ENCODE measurements around the gene BRSK1. TPM values are rescaled to one million over a fixed set of nuclear protein-coding genes. Genes with fewer than 3 reads are reported as not detected.

The BRSK1 gene
- polyA plus RNA-seq, 1 donor from 2014 or later, result 213 TPM

- Histone ChIP-seq H3K9me3 (ENCODE audit: low read length) (no peaks in the 10 kb centered on the region), H3K27ac (ENCODE audit: low read length) (no peak overlapping the region), H3K9ac (ENCODE audit: low read length) (no peak overlapping the region), H2AFZ (ENCODE audit: low read depth, low read length) (no peak overlapping the region), H3F3A (ENCODE audit: insufficient read depth, low read length, poor library complexity, severe bottlenecking) (no peaks in the 10 kb centered on the region), H3K4me3 (ENCODE audit: low read length) (peak overlapping the region; percentile 71), H3K4me2 (ENCODE audit: low read length) (no peak overlapping the region), H4K20me1 (ENCODE audit: insufficient read depth) (no peaks in the 10 kb centered on the region), H3K79me2 (replicated peaks; ENCODE audit: insufficient read depth, low read length) (no peaks in the 10 kb centered on the region), H3K27me3 (ENCODE audit: insufficient read depth, low read depth, low read length) (peaks cover 54% of the 10 kb centered on the region), H3K36me3 (ENCODE audit: insufficient read depth, low read length) (no peaks in the 10 kb centered on the region), H3K9me2 (ENCODE audit: insufficient read depth, low read length) (no peaks in the 10 kb centered on the region)
- TF ChIP-seq TAF1 (IDR thresholded peaks at IDR 0.05; ENCODE audit: low read depth), result no peak
Observed at GRCh38 chr19:55352549-55353145, 68.8 kb downstream of the BRSK1 start.

DNA sequence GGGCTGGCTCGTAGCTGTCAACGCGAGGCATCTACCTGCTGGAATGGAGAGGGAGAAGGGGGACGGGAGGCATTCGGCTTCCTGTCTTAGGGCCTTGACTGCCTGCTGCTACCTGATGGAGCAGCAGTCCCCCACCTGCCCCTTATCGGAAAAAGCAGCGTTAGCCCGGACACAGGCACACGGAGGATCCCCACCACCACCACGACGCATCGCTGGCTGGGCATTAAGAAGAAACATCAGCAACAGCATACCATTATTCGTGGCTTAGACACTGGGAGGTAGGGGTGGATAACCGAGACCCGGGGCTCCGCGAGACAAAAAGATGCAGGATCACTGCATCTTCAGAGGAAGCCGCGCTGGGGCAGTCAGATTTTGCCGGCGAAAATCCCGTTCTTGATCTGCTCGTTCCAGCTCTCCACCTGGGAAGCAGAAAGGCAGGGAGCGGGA lies 69.6 kb downstream of the BRSK1 start:
- Histone ChIP-seq H3K4me2 (ENCODE audit: low read length) (peak overlapping the region; percentile 81), H3K27me3 (ENCODE audit: insufficient read depth, low read depth, low read length) (peaks cover 54% of the 10 kb centered on the region), H2AFZ (ENCODE audit: low read depth, low read length) (no peak overlapping the region), H3F3A (ENCODE audit: insufficient read depth, low read length, poor library complexity, severe bottlenecking) (no peaks in the 10 kb centered on the region), H3K9me3 (ENCODE audit: low read length) (no peaks in the 10 kb centered on the region), H3K9me2 (ENCODE audit: insufficient read depth, low read length) (no peaks in the 10 kb centered on the region), H3K79me2 (replicated peaks; ENCODE audit: insufficient read depth, low read length) (no peaks in the 10 kb centered on the region), H3K4me3 (ENCODE audit: low read length) (peak overlapping the region; percentile 71), H3K27ac (ENCODE audit: low read length) (no peak overlapping the region), H3K36me3 (ENCODE audit: insufficient read depth, low read length) (no peaks in the 10 kb centered on the region), H4K20me1 (ENCODE audit: insufficient read depth) (no peaks in the 10 kb centered on the region), H3K9ac (ENCODE audit: low read length) (peak overlapping the region; percentile 41)
- TF ChIP-seq EP300 (conservative IDR thresholded peaks at IDR 0.05; ENCODE audit: poor library complexity, severe bottlenecking), result no peak
- peak; percentile 14 for TF ChIP-seq CTCF (IDR thresholded peaks at IDR 0.05; ENCODE audit: poor library complexity, severe bottlenecking)
- TF ChIP-seq POLR2AphosphoS5 (IDR thresholded peaks at IDR 0.05), result peak; percentile 4

GRCh38 chr19:55353803-55354697 lies 70.3 kb downstream of the BRSK1 start:
- Histone ChIP-seq H3K9me2 (ENCODE audit: insufficient read depth, low read length) (no peaks in the 10 kb centered on the region), H3K79me2 (replicated peaks; ENCODE audit: insufficient read depth, low read length) (no peaks in the 10 kb centered on the region), H3K36me3 (ENCODE audit: insufficient read depth, low read length) (no peaks in the 10 kb centered on the region), H3K4me2 (ENCODE audit: low read length) (peak overlapping the region; percentile 81), H3K27me3 (ENCODE audit: insufficient read depth, low read depth, low read length) (peaks cover 54% of the 10 kb centered on the region), H3K4me3 (ENCODE audit: low read length) (peak overlapping the region; percentile 71), H3F3A (ENCODE audit: insufficient read depth, low read length, poor library complexity, severe bottlenecking) (no peaks in the 10 kb centered on the region), H2AFZ (ENCODE audit: low read depth, low read length) (no peak overlapping the region), H3K27ac (ENCODE audit: low read length) (no peak overlapping the region), H3K9me3 (ENCODE audit: low read length) (no peaks in the 10 kb centered on the region), H3K9ac (ENCODE audit: low read length) (peak overlapping the region; percentile 41), H4K20me1 (ENCODE audit: insufficient read depth) (no peaks in the 10 kb centered on the region)
- no peak for TF ChIP-seq EP300 (conservative IDR thresholded peaks at IDR 0.05; ENCODE audit: poor library complexity, severe bottlenecking)
- no peak for TF ChIP-seq POLR2AphosphoS5 (IDR thresholded peaks at IDR 0.05)
- TF ChIP-seq EZH2 (IDR thresholded peaks at IDR 0.05; ENCODE audit: borderline replicate concordance, insufficient read depth, low read length, poor library complexity, severe bottlenecking), result no peak
- peak; percentile 64 for TF ChIP-seq MXI1 (conservative IDR thresholded peaks at IDR 0.05; ENCODE audit: poor library complexity, severe bottlenecking)
- TF ChIP-seq RAD21 (conservative IDR thresholded peaks at IDR 0.05), result peak; percentile 29
- TF ChIP-seq CTCF (IDR thresholded peaks at IDR 0.05; ENCODE audit: poor library complexity, severe bottlenecking), result no peak
- no peak for TF ChIP-seq TAF1 (IDR thresholded peaks at IDR 0.05; ENCODE audit: low read depth)

All from neural cell (in vitro differentiated cells).